HG02938 (cell line): ENCODE measurements around the gene MISP3.
"Not testable (repeated sequence)": the region's sequence is repeated elsewhere in the genome, so short reads cannot be mapped to it uniquely, and the experiment has no call there.

Source experiments
- ATAC-seq: cut with Tn5 transposase; IDR thresholded peaks from one replicate; pipeline ENCODE4 v1.9.1; 2021; ENCODE audit warnings: mild to moderate bottlenecking, moderate library complexity; ENCODE audit not compliant: unreplicated experiment

MISP3 gene

GRCh38 chr19:14072535-14073260 is at the start of gene MISP3:
Gene MISP3 (plus strand): TSS chr19:14072786. CDS start chr19:14073310, 524 bp downstream.
- ATAC-seq, result peak; percentile 13

- no peak for ATAC-seq
These were observed 49.0 kb upstream of the MISP3 start for GRCh38 chr19:14023404-14024235.

GRCh38 chr19:14026652-14027192 is 45.9 kb upstream of the MISP3 start:
- not testable (repeated sequence) for ATAC-seq

GRCh38 chr19:14027856-14028450 is 44.6 kb upstream of the MISP3 start, which contains the start of gene RLN3:
Gene RLN3 (plus strand): TSS chr19:14028148. CDS start chr19:14028205, 57 bp downstream.
- no peak for ATAC-seq

GRCh38 chr19:14028901-14029300 is 43.7 kb upstream of the MISP3 start:
- no peak for ATAC-seq

GRCh38 chr19:14030997-14031718 is 41.4 kb upstream of the MISP3 start:
- no peak for ATAC-seq

GRCh38 chr19:14031719-14032480 is 40.7 kb upstream of the MISP3 start, which contains the start of gene IL27RA:
Gene IL27RA (plus strand): TSS chr19:14031762. CDS start chr19:14031873, 111 bp downstream.
- ATAC-seq, result peak; percentile 62

GRCh38 chr19:14033946-14034345 is 38.6 kb upstream of the MISP3 start:
- ATAC-seq, result no peak

- ATAC-seq, result not testable (repeated sequence)
These were observed 37.4 kb upstream of the MISP3 start for GRCh38 chr19:14035159-14035558.

- ATAC-seq, result no peak
These were observed 36.9 kb upstream of the MISP3 start for GRCh38 chr19:14035706-14036105.

- no peak for ATAC-seq
These were observed 33.4 kb upstream of the MISP3 start for GRCh38 chr19:14039181-14039580.

GRCh38 chr19:14042659-14043608 is 29.7 kb upstream of the MISP3 start:
- ATAC-seq, result not testable (repeated sequence)

GRCh38 chr19:14047866-14048265 is 24.7 kb upstream of the MISP3 start:
- ATAC-seq, result not testable (repeated sequence)

GRCh38 chr19:14048443-14049153 is 24.0 kb upstream of the MISP3 start:
- ATAC-seq, result no peak

GRCh38 chr19:14050512-14050911 is 22.1 kb upstream of the MISP3 start:
- no peak for ATAC-seq

GRCh38 chr19:14050961-14051360 is 21.6 kb upstream of the MISP3 start:
- not testable (repeated sequence) for ATAC-seq

GRCh38 chr19:14051980-14052379 is 20.6 kb upstream of the MISP3 start:
- no peak for ATAC-seq

GRCh38 chr19:14052470-14052869 is 20.1 kb upstream of the MISP3 start:
- ATAC-seq, result no peak
